ENCODE measurements around the gene IDUA. TPM values are rescaled to one million over a fixed set of nuclear protein-coding genes. Genes with fewer than 3 reads are reported as not detected.

Gene IDUA
- total RNA-seq, 1 donor from 2014 or later, result 37.2 TPM

DNA sequence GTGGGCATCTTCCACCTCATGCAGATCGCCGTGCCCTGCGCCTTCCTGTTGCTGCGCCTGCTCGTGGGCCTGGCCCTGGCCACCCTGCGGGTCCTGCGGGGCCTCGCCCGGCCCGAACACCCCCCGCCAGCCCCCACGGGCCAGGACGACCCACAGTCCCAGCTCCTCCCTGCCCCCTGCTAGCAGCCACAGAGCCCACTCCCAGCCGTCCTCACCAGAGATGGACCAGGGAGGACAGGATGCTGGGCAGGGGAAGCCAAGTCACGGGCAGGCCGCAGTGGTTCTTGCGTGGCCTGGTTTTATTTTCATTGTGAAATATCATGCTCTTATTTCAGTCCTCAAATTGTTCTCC, 28.6 kb upstream of the IDUA start:
- no peaks in the 10 kb centered on the region for H3K9me3 Mint-ChIP-seq
- no peak for DNase-seq (ENCODE audit: extremely low spot score, unreplicated experiment)
- no peaks in the 10 kb centered on the region for H3K27me3 Mint-ChIP-seq
- TF ChIP-seq, protein P1, sequence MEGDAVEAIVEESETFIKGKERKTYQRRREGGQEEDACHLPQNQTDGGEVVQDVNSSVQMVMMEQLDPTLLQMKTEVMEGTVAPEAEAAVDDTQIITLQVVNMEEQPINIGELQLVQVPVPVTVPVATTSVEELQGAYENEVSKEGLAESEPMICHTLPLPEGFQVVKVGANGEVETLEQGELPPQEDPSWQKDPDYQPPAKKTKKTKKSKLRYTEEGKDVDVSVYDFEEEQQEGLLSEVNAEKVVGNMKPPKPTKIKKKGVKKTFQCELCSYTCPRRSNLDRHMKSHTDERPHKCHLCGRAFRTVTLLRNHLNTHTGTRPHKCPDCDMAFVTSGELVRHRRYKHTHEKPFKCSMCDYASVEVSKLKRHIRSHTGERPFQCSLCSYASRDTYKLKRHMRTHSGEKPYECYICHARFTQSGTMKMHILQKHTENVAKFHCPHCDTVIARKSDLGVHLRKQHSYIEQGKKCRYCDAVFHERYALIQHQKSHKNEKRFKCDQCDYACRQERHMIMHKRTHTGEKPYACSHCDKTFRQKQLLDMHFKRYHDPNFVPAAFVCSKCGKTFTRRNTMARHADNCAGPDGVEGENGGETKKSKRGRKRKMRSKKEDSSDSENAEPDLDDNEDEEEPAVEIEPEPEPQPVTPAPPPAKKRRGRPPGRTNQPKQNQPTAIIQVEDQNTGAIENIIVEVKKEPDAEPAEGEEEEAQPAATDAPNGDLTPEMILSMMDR (conservative IDR thresholded peaks at IDR 0.05), result no peak
- H3K27ac Mint-ChIP-seq, result no peak overlapping the region
- no peaks in the 10 kb centered on the region for H3K36me3 Mint-ChIP-seq
- H3K4me3 Mint-ChIP-seq, result no peak overlapping the region
- no peaks in the 10 kb centered on the region for H3K4me1 Mint-ChIP-seq (ENCODE audit: unreplicated experiment)

DNA sequence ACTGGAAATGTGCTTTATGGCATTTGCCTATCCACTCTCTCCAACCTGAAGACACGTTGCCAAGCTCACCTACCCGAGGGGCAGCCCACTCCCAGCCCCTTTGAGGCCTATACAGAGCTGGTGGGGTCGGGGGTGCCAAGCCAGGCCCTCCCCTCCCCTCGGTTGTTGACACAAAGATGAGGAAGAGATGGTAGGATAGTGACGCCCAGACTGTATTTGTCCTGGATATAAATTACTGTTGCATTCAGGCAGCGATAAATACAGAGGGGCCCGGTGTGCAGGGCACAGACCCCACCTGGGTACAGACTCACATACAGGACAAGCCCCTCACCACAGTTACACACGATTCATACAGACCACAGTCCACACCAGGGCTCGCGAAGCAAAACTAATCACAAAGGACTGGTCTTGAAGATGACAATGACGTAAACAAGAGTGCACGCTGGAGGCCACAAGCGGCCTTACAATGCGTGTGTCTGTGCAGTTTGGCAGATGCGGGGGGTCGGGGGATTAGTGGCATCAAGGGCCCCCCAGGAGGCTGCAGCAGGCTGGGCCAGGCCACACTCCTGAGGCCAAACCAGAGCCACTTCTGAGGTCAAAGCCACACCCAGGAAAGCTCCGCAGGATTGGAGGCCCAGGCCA, 28.0 kb upstream of the IDUA start:
- TF ChIP-seq, protein P1 (conservative IDR thresholded peaks at IDR 0.05), result no peak
- H3K4me1 Mint-ChIP-seq (ENCODE audit: unreplicated experiment), result no peaks in the 10 kb centered on the region
- DNase-seq (ENCODE audit: extremely low spot score, unreplicated experiment), result no peak
- H3K27me3 Mint-ChIP-seq, result no peaks in the 10 kb centered on the region
- H3K27ac Mint-ChIP-seq, result no peak overlapping the region
- H3K9me3 Mint-ChIP-seq, result no peaks in the 10 kb centered on the region
- H3K4me3 Mint-ChIP-seq, result no peak overlapping the region
- H3K36me3 Mint-ChIP-seq, result no peaks in the 10 kb centered on the region

DNA sequence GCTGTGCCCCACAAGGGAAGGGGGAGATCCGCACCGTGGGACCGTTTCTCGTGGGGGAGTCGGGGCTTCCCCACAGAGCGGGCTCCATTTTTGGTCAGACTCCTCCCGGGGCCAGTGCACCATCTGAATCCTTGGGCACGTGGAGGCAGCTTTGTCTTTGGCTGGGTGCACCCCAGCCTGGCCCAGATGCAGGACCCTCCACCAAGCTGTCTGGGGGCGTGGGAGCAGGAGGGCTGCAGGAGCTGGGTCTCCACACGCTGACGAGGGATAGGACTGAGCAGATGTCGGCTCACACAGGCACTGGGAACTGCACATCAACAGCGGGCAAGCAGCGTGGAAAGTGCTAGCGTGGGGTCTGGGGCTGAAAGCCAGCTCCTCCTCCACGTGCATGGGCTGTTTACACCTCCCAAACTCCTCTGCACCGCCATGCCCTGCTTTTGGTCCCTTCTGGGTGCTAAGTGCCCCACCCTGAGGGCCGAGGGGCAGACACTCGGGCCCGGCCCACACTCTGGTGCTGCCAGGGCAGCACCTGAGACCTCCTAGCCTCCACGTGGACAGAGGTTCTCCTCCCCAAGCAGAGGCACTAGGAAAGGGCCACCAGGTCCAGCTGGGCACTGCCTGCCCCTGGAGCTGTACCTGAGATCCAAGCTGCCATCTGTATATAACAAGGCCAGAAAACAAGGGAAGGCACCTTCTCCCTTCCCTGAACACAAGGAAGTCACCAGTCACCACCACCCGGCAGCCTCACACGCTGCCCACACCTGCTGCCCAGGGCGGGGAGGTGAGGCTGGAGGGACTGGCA, 27.3 kb upstream of the IDUA start:
- Mint-ChIP-seq H3K36me3 (no peaks in the 10 kb centered on the region), H3K4me3 (no peak overlapping the region), H3K9me3 (no peaks in the 10 kb centered on the region), H3K27me3 (no peaks in the 10 kb centered on the region), H3K27ac (no peak overlapping the region), H3K4me1 (ENCODE audit: unreplicated experiment) (no peaks in the 10 kb centered on the region)
- no peak for DNase-seq (ENCODE audit: extremely low spot score, unreplicated experiment)
- TF ChIP-seq, protein P1 (conservative IDR thresholded peaks at IDR 0.05), result no peak

DNA sequence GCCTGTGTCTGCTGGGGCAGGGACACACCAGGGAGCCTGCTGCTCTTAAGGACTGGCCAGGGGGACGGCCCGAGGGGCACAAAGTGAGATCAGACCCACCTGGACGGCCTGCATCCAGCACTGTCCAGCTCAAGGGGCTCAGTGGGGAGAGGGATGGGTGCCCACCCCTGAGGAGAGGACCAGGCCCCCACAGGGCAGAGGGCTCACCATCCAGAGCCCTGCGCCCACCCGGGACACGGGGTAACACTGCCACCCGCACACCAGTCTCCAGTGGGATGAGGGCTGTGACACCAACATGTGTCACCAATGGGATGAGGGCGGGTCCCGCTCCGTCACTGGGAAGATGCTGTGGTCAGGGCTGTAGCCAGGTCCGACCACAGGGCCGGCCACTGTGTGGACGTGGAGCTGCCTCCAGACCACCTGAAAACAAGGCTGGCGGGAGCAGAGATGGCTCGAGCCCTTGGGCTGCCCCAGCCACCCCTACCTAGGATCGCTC, 26.7 kb upstream of the IDUA start:
- Mint-ChIP-seq H3K4me3 (no peak overlapping the region), H3K4me1 (ENCODE audit: unreplicated experiment) (no peaks in the 10 kb centered on the region), H3K27ac (no peak overlapping the region), H3K9me3 (no peaks in the 10 kb centered on the region), H3K36me3 (no peaks in the 10 kb centered on the region), H3K27me3 (no peaks in the 10 kb centered on the region)
- TF ChIP-seq, protein P1 (conservative IDR thresholded peaks at IDR 0.05), result no peak
- DNase-seq (ENCODE audit: extremely low spot score, unreplicated experiment), result no peak

DNA sequence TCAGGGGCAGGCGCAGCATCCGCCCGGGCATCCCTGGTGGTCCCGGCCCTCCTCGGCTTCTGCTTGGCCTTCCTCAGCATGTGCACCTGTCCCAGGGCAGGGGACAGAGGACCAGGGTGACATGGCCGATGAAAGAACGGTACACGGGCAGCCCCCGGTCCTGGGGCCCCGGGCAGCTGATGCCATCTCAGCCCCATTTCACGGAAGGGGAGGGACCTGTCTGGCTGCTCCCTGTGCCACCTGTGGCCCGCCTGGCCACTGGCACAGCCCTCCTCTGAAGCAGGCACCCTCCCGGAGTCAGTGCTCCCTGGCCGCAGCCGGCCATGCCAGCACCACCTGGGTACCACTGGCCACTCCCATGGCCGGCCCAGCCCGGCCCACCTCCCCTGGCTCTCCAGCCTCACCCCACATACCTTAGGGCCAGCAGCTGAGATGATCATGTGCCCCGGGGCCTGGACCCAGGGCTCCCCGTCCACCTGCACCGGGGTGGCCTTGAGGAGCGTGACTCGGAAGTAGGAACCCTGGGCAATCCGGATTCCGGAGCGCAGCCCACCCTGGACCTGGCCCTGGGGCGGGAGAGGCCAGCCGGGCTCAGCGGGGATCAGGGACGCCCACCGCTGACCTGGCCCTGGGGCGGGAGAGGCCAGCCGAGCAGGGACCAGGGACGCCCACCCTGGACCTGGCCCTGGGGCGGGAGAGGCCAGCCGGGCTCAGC, 26.1 kb upstream of the IDUA start:
- Mint-ChIP-seq H3K27me3 (no peaks in the 10 kb centered on the region), H3K36me3 (no peaks in the 10 kb centered on the region), H3K27ac (no peak overlapping the region), H3K4me1 (ENCODE audit: unreplicated experiment) (no peaks in the 10 kb centered on the region), H3K4me3 (no peak overlapping the region), H3K9me3 (no peaks in the 10 kb centered on the region)
- DNase-seq (ENCODE audit: extremely low spot score, unreplicated experiment), result no peak
- TF ChIP-seq, protein P1 (conservative IDR thresholded peaks at IDR 0.05), result no peak
